NCI-H2107 treated with DMSO at 0.1 percent for 48 hours (cell line): Measurements from ENCODE around the gene SLC6A11.

Experiments
- DNase-seq: peaks from one replicate; lab custom pipeline; 2025; ENCODE audit not compliant: unreplicated experiment; lab: John Stamatoyannopoulos, UW

SLC6A11 gene

GRCh38 chr3:10837849-10838248, 21.8 kb downstream of the SLC6A11 start:
- no peak for DNase-seq

GRCh38 chr3:10839167-10839566, 23.1 kb downstream of the SLC6A11 start:
- DNase-seq: no peak

GRCh38 chr3:10841100-10841499, 25.1 kb downstream of the SLC6A11 start:
- no peak for DNase-seq

GRCh38 chr3:10843378-10843777, 27.4 kb downstream of the SLC6A11 start:
- DNase-seq: no peak

- no peak for DNase-seq
Measured at GRCh38 chr3:10845001-10845761, 29.2 kb downstream of the SLC6A11 start.

GRCh38 chr3:10845839-10846656, 30.0 kb downstream of the SLC6A11 start:
- DNase-seq: no peak

- no peak for DNase-seq
Measured at GRCh38 chr3:10846657-10846975, 30.6 kb downstream of the SLC6A11 start.

GRCh38 chr3:10848261-10848660, 32.2 kb downstream of the SLC6A11 start:
- DNase-seq: no peak

- no peak for DNase-seq
Measured at GRCh38 chr3:10852066-10852808, 36.2 kb downstream of the SLC6A11 start.

- DNase-seq: no peak
Measured at GRCh38 chr3:10855083-10855870, 39.2 kb downstream of the SLC6A11 start.

- DNase-seq: no peak
Measured at GRCh38 chr3:10855871-10856662, 40.0 kb downstream of the SLC6A11 start.

GRCh38 chr3:10857235-10857634, 41.2 kb downstream of the SLC6A11 start:
- DNase-seq: no peak

GRCh38 chr3:10858091-10858490, 42.1 kb downstream of the SLC6A11 start:
- DNase-seq: no peak

GRCh38 chr3:10867384-10867783, 51.4 kb downstream of the SLC6A11 start:
- no peak for DNase-seq

GRCh38 chr3:10869460-10869859, 53.4 kb downstream of the SLC6A11 start:
- DNase-seq: no peak

- no peak for DNase-seq
Measured at GRCh38 chr3:10870296-10870695, 54.3 kb downstream of the SLC6A11 start.

- no peak for DNase-seq
Measured at GRCh38 chr3:10873415-10873814, 57.4 kb downstream of the SLC6A11 start.

- no peak for DNase-seq
Measured at GRCh38 chr3:10875914-10876313, 59.9 kb downstream of the SLC6A11 start.

GRCh38 chr3:10876661-10877060, 60.6 kb downstream of the SLC6A11 start:
- no peak for DNase-seq

GRCh38 chr3:10882851-10883250, 66.8 kb downstream of the SLC6A11 start:
- DNase-seq: no peak
